Spleen (tissue), 11 donors: ENCODE measurements around the gene MAG. TPM values are rescaled to one million over a fixed set of nuclear protein-coding genes. Genes with fewer than 3 reads are reported as not detected.

Experiments
- DNase-seq: peaks from one replicate; pipeline ENCODE4 v3.0.0-alpha.2; 2020
- H3K27ac ChIP-seq, 8 donors: fragments of 200-600 bp; sonication (generic) in 7 of 8; 1 replicate in 4 of 8; 2 replicates in 4 of 8; pipeline versions ENCODE4 v1.5.0 to v1.8.0; 2016 to 2021; ENCODE audit warnings: inconsistent platforms in 4 of 8, mild to moderate bottlenecking in 4 of 8, moderate library complexity in 1 of 8
- H3K27me3 ChIP-seq, 7 donors: fragments of 200-600 bp; sonication (generic) in 6 of 7; replicated peaks in 1 of 7; 1 replicate in 4 of 7; 2 replicates in 3 of 7; pipeline versions ENCODE4 v1.5.0 to v1.8.0; 2016 to 2021; ENCODE audit warnings: inconsistent platforms in 3 of 7, mild to moderate bottlenecking in 1 of 7
- H3K36me3 ChIP-seq, 6 donors: fragments of 200-600 bp; sonication (generic) in 5 of 6; 1 replicate in 4 of 6; 2 replicates in 2 of 6; pipeline versions ENCODE4 v1.5.0 to v1.8.0; 2016 to 2021; ENCODE audit warnings: inconsistent platforms in 2 of 6
- H3K4me1 ChIP-seq, 6 donors: fragments of 200-600 bp; sonication (generic) in 5 of 6; 1 replicate in 3 of 6; 2 replicates in 3 of 6; pipeline versions ENCODE4 v1.5.0 to v1.8.0; 2016 to 2021; ENCODE audit warnings: inconsistent platforms in 3 of 6
- H3K4me3 ChIP-seq, 8 donors: fragments of 200-600 bp; sonication (generic) in 7 of 8; 1 replicate in 4 of 8; 2 replicates in 4 of 8; pipeline versions ENCODE4 v1.5.0 to v1.8.0; 2016 to 2021; ENCODE audit warnings: inconsistent platforms in 4 of 8, mild to moderate bottlenecking in 4 of 8, moderate library complexity in 2 of 8
- H3K9me3 ChIP-seq, 8 donors: fragments of 200-600 bp; sonication (generic) in 7 of 8; 1 replicate in 4 of 8; 2 replicates in 4 of 8; pipeline versions ENCODE4 v1.5.0 to v1.8.0; 2016 to 2021; ENCODE audit warnings: inconsistent platforms in 4 of 8
- POLR2A ChIP-seq, 3 donors: fragments of 450-650 bp; IDR thresholded peaks; one replicate each; pipeline ENCODE4 v1.5.1; 2017; ENCODE audit warnings: antibody characterized with exemption in 3 of 3, mild to moderate bottlenecking in 1 of 3
- POLR2AphosphoS5 ChIP-seq, 3 donors: sonication (generic); formaldehyde crosslinking; IDR thresholded peaks; one replicate each; pipeline ENCODE4 v1.5.1; 2017; ENCODE audit warnings: antibody characterized with exemption in 3 of 3
- WGBS, 5 donors: extraction: QIAGEN DNeasy Blood & Tissue Kit in 3 of 5; methylation state at CpG; one replicate each; pipeline versions ENCODE4 v1.1.5 to v1.1.7; 2013 to 2018; 5-methylcytosine and 5-hydroxymethylcytosine counted together
- intact Hi-C: fragments of 100-400 bp; cut with DNase I; formaldehyde crosslinking; loops from one replicate; pipeline ENCODE4 v1.15.0; 2023; ENCODE audit warnings: low total_unique reads
- polyA plus RNA-seq, 3 donors: library from polyadenylated mRNA; stranded (reverse); fragments of 200-250 nt; gene quantifications; one replicate each; pipeline ENCODE4 v1.2.1, GENCODE V29; 2013
- total RNA-seq, 7 donors: library from RNA; depleted of rRNA in 3 of 7; stranded (reverse); fragments of >200 nt in 3 of 7; fragmentation: NEBNext Ultra II Directional in 4 of 7; extraction: Animal tissue kit (Norgen Biotek cat#: 25700) in 4 of 7; gene quantifications; one replicate each; pipeline versions ENCODE4 v1.1.0 to v1.2.1, GENCODE V29; 2016 to 2021
- TF ChIP-seq, protein P1 (sequence below), 11 experiments: fragments of 200-600 bp in 7 of 11; fragments of 450-650 bp in 4 of 11; sonication (generic) in 4 of 11; IDR thresholded peaks in 8 of 11; conservative IDR thresholded peaks in 3 of 11; 1 replicate in 7 of 11; 2 replicates in 4 of 11; pipeline versions ENCODE4 v1.4.0 to v1.8.0; 2016 to 2021; ENCODE audit warnings: antibody characterized with exemption in 11 of 11, inconsistent platforms in 4 of 11, mild to moderate bottlenecking in 1 of 11
- donor health status: healthy with polysubstance abuse.
- donor health status: DM: no; HTN: no; CAD: no; lungs with moderate emphysema.
- donor health status: DM: no; HTN: no; CAD: no.
- donor health status: Bipolar disorder and iron deficiency.
- donor health status: healthy.
- donor health status: DM: no; HTN: no; CAD: no.
- donor health status: DM: yes; HTN: yes; CAD: no.

The MAG gene
- total and polyA plus RNA-seq, 10 donors, result 0.07 to 55.2 (median 0.38) TPM; not detected in 2

GRCh38 chr19:35257113-35257461 lies 34.9 kb upstream of the MAG start:
- 58 to 83% (median 76%) methylated on average over 9 of the region's 9 CpGs for WGBS, 5 donors
- intact Hi-C loops, result no loop called here

DNA sequence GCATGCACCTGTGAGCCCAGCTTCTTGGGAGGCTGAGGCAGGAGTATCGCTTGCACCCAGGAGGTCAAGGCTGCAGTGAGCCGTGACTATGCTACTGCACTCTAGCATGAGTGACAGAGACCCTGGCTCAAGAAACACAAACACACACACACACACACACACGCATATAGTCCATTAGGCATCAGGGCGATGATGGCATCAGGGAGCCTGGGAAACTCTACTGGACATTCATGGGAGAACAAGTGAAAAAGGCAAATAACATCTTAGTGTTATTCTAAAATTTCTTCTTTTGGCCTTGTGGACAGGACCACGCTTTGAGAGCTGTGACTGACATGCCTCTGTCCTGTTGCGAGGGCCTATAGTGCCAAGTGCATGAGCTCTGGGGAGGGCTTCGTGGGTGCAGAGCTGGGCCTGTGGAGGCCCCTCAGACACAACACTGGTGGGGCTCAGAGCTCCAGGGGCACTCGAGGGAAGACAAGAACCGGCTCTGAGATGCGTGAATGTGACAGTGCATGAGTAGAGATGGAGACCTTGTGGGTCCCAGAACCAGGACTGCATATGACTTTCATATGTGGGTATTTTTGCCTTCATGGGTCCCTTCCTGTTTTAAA lies 31.2 kb upstream of the MAG start:
- Histone ChIP-seq H3K4me1 (peaks cover 11 to 46% (median 31%) of the 10 kb centered on the region in 6 donors), H3K27ac (no peak overlapping the region), H3K27me3 (no peaks in the 10 kb centered on the region), H3K36me3 (peaks cover 0 to 30% (median 0%) of the 10 kb centered on the region in 6 donors), H3K9me3 (no peaks in the 10 kb centered on the region), H3K4me3 (no peak overlapping the region)
- intact Hi-C loops, result no loop called here
- peak in 2 of 3 donors; percentile 10 to 41 for TF ChIP-seq POLR2AphosphoS5 (IDR thresholded peaks at IDR 0.05)
- no peak for TF ChIP-seq POLR2A (IDR thresholded peaks at IDR 0.05)
- 81 to 89% (median 85%) methylated on average over 10 of the region's 10 CpGs for WGBS, 5 donors
- DNase-seq, result peak; percentile 55

More at GRCh38 chr19:35257113-35257461, 34.9 kb upstream of the MAG start:
- Histone ChIP-seq H3K27me3 (no peaks in the 10 kb centered on the region), H3K27ac (peak overlapping the region in 4 of 8 donors; percentile 6 to 37 (median 23)), H3K9me3 (no peaks in the 10 kb centered on the region), H3K4me3 (no peak overlapping the region), H3K36me3 (peaks cover 0 to 38% (median 0%) of the 10 kb centered on the region in 6 donors), H3K4me1 (peaks cover 0 to 47% (median 22%) of the 10 kb centered on the region in 6 donors)
- peak; percentile 35 for DNase-seq
- TF ChIP-seq POLR2A (IDR thresholded peaks at IDR 0.05) (no peak), POLR2AphosphoS5 (IDR thresholded peaks at IDR 0.05) (no peak)

DNA sequence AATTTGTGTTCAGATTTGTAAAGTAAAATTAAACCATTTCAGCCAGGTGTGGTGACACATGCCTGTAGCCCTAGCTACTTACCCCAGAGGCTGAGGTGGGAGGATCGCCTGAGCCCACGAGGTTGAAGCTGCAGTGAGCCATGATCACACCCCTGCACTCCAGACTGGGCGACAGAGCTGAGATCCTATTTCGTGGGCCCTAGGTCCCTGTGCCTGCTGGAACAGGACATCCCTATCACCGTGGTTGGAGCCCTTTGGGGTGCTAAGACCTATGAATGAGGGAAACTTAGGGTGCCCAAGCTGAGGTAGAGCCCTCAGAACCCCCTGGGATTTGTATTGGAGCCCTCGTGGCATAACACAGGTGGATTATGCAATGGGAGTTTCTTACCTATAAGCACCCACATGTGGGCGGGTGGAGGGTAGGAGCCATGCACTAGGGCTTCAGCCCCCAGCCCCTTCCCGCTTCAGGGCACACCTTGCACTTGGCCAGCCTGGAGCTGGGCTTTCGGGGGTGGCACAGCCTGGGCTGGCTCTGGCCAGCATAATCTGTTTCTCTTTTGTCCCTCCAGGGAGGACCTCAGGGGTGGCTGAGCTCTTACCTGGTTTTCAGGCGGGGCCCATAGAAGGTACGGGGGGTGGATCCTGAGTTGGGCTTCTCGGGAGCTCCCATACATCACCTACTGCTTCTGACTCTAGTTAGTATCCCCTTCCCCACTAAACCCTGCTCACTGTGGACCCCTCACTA lies 30.4 kb upstream of the MAG start:
- Histone ChIP-seq H3K27me3 (no peaks in the 10 kb centered on the region), H3K4me1 (peaks cover 16 to 50% (median 38%) of the 10 kb centered on the region in 6 donors), H3K27ac (no peak overlapping the region), H3K36me3 (peaks cover 0 to 37% (median 0%) of the 10 kb centered on the region in 6 donors), H3K4me3 (no peak overlapping the region), H3K9me3 (no peaks in the 10 kb centered on the region)
- peak; percentile 18 to 69 (median 51) for TF ChIP-seq POLR2AphosphoS5 (IDR thresholded peaks at IDR 0.05)
- TF ChIP-seq, protein P1, sequence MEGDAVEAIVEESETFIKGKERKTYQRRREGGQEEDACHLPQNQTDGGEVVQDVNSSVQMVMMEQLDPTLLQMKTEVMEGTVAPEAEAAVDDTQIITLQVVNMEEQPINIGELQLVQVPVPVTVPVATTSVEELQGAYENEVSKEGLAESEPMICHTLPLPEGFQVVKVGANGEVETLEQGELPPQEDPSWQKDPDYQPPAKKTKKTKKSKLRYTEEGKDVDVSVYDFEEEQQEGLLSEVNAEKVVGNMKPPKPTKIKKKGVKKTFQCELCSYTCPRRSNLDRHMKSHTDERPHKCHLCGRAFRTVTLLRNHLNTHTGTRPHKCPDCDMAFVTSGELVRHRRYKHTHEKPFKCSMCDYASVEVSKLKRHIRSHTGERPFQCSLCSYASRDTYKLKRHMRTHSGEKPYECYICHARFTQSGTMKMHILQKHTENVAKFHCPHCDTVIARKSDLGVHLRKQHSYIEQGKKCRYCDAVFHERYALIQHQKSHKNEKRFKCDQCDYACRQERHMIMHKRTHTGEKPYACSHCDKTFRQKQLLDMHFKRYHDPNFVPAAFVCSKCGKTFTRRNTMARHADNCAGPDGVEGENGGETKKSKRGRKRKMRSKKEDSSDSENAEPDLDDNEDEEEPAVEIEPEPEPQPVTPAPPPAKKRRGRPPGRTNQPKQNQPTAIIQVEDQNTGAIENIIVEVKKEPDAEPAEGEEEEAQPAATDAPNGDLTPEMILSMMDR (IDR thresholded peaks at IDR 0.05 in 8 of 11, conservative IDR thresholded peaks at IDR 0.05 in 3 of 11), result no peak
- no peak for TF ChIP-seq POLR2A (IDR thresholded peaks at IDR 0.05)
- peak; percentile 68 for DNase-seq
- intact Hi-C loops, result no loop called here
- 76 to 87% (median 81%) methylated on average over 10 to 12 of the region's 12 CpGs for WGBS, 5 donors

DNA sequence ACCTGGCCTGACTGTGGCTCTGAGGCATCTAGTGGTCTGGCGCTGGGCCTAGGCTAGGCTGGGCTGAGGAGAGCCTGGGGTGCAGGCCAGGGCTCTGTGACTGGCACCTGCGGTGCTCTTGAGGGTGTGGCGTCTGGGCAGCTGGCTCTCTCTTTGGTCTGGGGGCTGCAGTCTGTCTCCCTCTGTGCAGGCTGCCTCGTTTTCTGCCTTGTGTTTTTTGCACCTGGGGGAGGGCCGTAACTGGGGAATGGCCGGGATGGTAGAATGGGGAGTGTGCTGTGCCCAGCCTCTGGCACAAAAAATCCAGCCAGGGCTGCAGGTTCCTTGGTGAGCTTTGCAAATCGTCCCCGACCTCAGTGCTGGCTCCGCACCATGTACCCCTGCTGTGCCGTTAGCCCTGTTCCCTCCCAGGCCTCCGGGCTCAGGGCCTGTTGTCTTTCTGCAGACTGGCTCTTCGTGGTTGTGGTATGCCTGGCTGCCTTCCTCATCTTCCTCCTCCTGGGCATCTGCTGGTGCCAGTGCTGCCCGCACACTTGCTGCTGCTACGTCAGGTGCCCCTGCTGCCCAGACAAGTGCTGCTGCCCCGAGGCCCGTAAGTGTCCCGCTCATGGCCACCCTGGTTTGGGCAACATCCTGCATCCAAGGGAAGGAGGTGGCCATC lies 29.7 kb upstream of the MAG start:
- DNase-seq, result peak; percentile 76
- 69 to 84% (median 75%) methylated on average over 11 to 17 of the region's 17 CpGs for WGBS, 5 donors
- Histone ChIP-seq H3K4me3 (no peak overlapping the region), H3K27me3 (no peaks in the 10 kb centered on the region), H3K36me3 (peaks cover 0 to 38% (median 0%) of the 10 kb centered on the region in 6 donors), H3K4me1 (peaks cover 19 to 51% (median 40%) of the 10 kb centered on the region in 6 donors), H3K27ac (no peak overlapping the region), H3K9me3 (no peaks in the 10 kb centered on the region)
- intact Hi-C loops, result no loop called here
- TF ChIP-seq, protein P1 (IDR thresholded peaks at IDR 0.05 in 8 of 11, conservative IDR thresholded peaks at IDR 0.05 in 3 of 11), result no peak
- TF ChIP-seq POLR2AphosphoS5 (IDR thresholded peaks at IDR 0.05) (peak; percentile 58 to 80 (median 61)), POLR2A (IDR thresholded peaks at IDR 0.05) (no peak)
